K562 (cell line): ENCODE measurements around the gene ACBD4. TPM values are rescaled to one million over a fixed set of nuclear protein-coding genes. Genes with fewer than 3 reads are reported as not detected.

ENCODE experiments used
- CC2D1A ChIP-seq: fragments of 450-650 bp; IDR thresholded peaks from 2 replicates; pipeline ENCODE4 v1.6.1; 2017; ENCODE audit warnings: mild to moderate bottlenecking
- DACH1 ChIP-seq: fragments of 450-650 bp; IDR thresholded peaks from 2 replicates; pipeline ENCODE4 v1.6.1; 2018; ENCODE audit not compliant: partially characterized antibody
- E2F5 ChIP-seq: sonication (generic); formaldehyde crosslinking; IDR thresholded peaks from 2 replicates; pipeline ENCODE4 v1.8.0; 2022; ENCODE audit warnings: mild to moderate bottlenecking, missing genetic modification reagents
- ELF1 ChIP-seq: fragments of 200-800 bp; sonication (Bioruptor generic); IDR thresholded peaks from 2 replicates; pipeline ENCODE4 v1.6.1; 2016; ENCODE audit warnings: missing genetic modification characterization, missing compliant biosample characterization
- HES1 ChIP-seq: fragments of 450-650 bp; IDR thresholded peaks from 2 replicates; pipeline ENCODE4 v1.6.1; 2016; ENCODE audit warnings: low read depth, mild to moderate bottlenecking, moderate library complexity
- HMBOX1 ChIP-seq: sonication (generic); IDR thresholded peaks from 2 replicates; pipeline ENCODE4 v1.6.1; 2016
- PRDM10 ChIP-seq: fragments of 450-650 bp; IDR thresholded peaks from 2 replicates; pipeline ENCODE4 v1.6.1; 2018; ENCODE audit not compliant: partially characterized antibody
- RBM17 ChIP-seq: fragments of 200-400 bp; formaldehyde crosslinking; IDR thresholded peaks from 2 replicates; pipeline ENCODE4 v1.6.1; 2017; ENCODE audit warnings: low read depth, mild to moderate bottlenecking, low read length, borderline replicate concordance
- SIRT6 ChIP-seq: IDR thresholded peaks from one replicate; pipeline ENCODE4 v1.6.1; 2012; ENCODE audit warnings: low read depth, mild to moderate bottlenecking, control low read depth, inconsistent platforms, low read length, moderate library complexity
- TAL1 ChIP-seq: fragments of 450-650 bp; IDR thresholded peaks from 2 replicates; pipeline ENCODE4 v1.6.1; 2016; ENCODE audit warnings: mild to moderate bottlenecking
- THRAP3 ChIP-seq: fragments of 450-650 bp; IDR thresholded peaks from 2 replicates; pipeline ENCODE4 v1.6.1; 2016; ENCODE audit warnings: mild to moderate bottlenecking, inconsistent platforms, borderline replicate concordance
- TSHZ1 ChIP-seq: fragments of 250-450 bp; sonication (Bioruptor Pico); IDR thresholded peaks from 2 replicates; pipeline ENCODE4 v1.4.0; 2020; ENCODE audit warnings: mild to moderate bottlenecking, moderate library complexity
- U2AF1 ChIP-seq: fragments of 200-400 bp; formaldehyde crosslinking; optimal IDR thresholded peaks from 2 replicates; pipeline ENCODE3; 2017; ENCODE audit warnings: mild to moderate bottlenecking, low read depth, low read length, moderate library complexity
- ZNF197 ChIP-seq: fragments of 200-800 bp; sonication (Bioruptor generic); IDR thresholded peaks from 2 replicates; pipeline ENCODE4 v1.6.1; 2016; ENCODE audit warnings: low read depth, missing genetic modification characterization, missing compliant biosample characterization
- ZNF224 ChIP-seq: sonication (generic); formaldehyde crosslinking; IDR thresholded peaks from 2 replicates; pipeline ENCODE4 v1.8.0; 2022; ENCODE audit warnings: mild to moderate bottlenecking, missing genetic modification reagents
- ZNF431 ChIP-seq: sonication (generic); formaldehyde crosslinking; IDR thresholded peaks from 2 replicates; pipeline ENCODE4 v1.8.0; 2022; ENCODE audit warnings: mild to moderate bottlenecking, missing genetic modification reagents
- ZNF551 ChIP-seq: fragments of 250-450 bp; sonication (Bioruptor Pico); IDR thresholded peaks from 2 replicates; pipeline ENCODE4 v1.5.0; 2021; ENCODE audit warnings: mild to moderate bottlenecking, moderate library complexity
- ZNF699 ChIP-seq: fragments of 250-450 bp; sonication (Bioruptor Pico); IDR thresholded peaks from 2 replicates; pipeline ENCODE4 v1.8.0; 2021; ENCODE audit warnings: mild to moderate bottlenecking, moderate library complexity; ENCODE audit not compliant: insufficient replicate concordance
- polyA plus RNA-seq, 8 experiments: library from polyadenylated mRNA; depleted of rRNA in 4 of 8; stranded (reverse) in 5 of 8; unstranded in 3 of 8; fragments of >200 nt; fragmentation: Nextera tagmentation in 2 of 8; fragmentation: Illumina TruSeq in 1 of 8; extraction: Ambion mirVana in 2 of 8; extraction: Trizol in 1 of 8; gene quantifications; 2 replicates each; pipeline versions ENCODE4 v1.2.1 to v1.2.3, GENCODE V29; 2011 to 2014; ENCODE audit warnings: inconsistent platforms in 1 of 8, missing spikeins in 1 of 8
- total RNA-seq, 7 experiments: library from RNA; depleted of rRNA in 6 of 7; stranded (reverse); fragments of >200 nt in 6 of 7; fragmentation: Illumina TruSeq in 2 of 7; extraction: Trizol in 2 of 7; gene quantifications; 2 replicates each; pipeline versions ENCODE4 v1.2.1 to v1.2.3, GENCODE V29; 2011 to 2021; ENCODE audit warnings: low replicate concordance in 1 of 7

Gene ACBD4
- total and polyA plus RNA-seq, 9 of the 15 experiments (the other 6 are each of a cell fraction or from before 2014, with no cell fraction given) = 0.14 to 6.9 (median 4.6) TPM

- TF ChIP-seq PRDM10 (no peak), ZNF699 (CRISPR knock-in tag) (no peak), TAL1 (no peak), ZNF224 (CRISPR knock-in tag) (no peak), SIRT6 (no peak), ZNF431 (no peak), ELF1 (tag) (peak; percentile 41; the same call in 1 of the 2 replicates), ZNF197 (CRISPR knock-in tag) (0 out of 2 replicates have a peak, but pooled peaks have one; percentile 69), HMBOX1 (no peak), E2F5 (CRISPR knock-in tag) (no peak), ZNF551 (CRISPR knock-in tag) (no peak), DACH1 (no peak), TSHZ1 (CRISPR knock-in tag) (no peak; the same call in 1 of the 2 replicates), U2AF1 (no peak), CC2D1A (no peak), RBM17 (no peak), HES1 (no peak), THRAP3 (0 out of 2 replicates have a peak, but pooled peaks have one; percentile 16)
These were observed 11.5 kb downstream of the ACBD4 start (continued) for GRCh38 chr17:45146890-45147580.
